ENCODE measurements around the gene ZFP90.

GRCh38 chr16:68564382-68564985 lies 25.4 kb downstream of the ZFP90 start:
- TF ChIP-seq, protein P1, sequence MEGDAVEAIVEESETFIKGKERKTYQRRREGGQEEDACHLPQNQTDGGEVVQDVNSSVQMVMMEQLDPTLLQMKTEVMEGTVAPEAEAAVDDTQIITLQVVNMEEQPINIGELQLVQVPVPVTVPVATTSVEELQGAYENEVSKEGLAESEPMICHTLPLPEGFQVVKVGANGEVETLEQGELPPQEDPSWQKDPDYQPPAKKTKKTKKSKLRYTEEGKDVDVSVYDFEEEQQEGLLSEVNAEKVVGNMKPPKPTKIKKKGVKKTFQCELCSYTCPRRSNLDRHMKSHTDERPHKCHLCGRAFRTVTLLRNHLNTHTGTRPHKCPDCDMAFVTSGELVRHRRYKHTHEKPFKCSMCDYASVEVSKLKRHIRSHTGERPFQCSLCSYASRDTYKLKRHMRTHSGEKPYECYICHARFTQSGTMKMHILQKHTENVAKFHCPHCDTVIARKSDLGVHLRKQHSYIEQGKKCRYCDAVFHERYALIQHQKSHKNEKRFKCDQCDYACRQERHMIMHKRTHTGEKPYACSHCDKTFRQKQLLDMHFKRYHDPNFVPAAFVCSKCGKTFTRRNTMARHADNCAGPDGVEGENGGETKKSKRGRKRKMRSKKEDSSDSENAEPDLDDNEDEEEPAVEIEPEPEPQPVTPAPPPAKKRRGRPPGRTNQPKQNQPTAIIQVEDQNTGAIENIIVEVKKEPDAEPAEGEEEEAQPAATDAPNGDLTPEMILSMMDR (IDR thresholded peaks at IDR 0.05) = no peak
- TF ChIP-seq POLR2A (IDR thresholded peaks at IDR 0.05) = no peak
